ENCODE measurements around the gene TTC39A. TPM values are rescaled to one million over a fixed set of nuclear protein-coding genes. Genes with fewer than 3 reads are reported as not detected.

The TTC39A gene
- total RNA-seq, 3 donors from 2014 or later (not counting 1 experiment from before 2014, with no cell fraction given) = 0.38 TPM; not detected in 2

DNA sequence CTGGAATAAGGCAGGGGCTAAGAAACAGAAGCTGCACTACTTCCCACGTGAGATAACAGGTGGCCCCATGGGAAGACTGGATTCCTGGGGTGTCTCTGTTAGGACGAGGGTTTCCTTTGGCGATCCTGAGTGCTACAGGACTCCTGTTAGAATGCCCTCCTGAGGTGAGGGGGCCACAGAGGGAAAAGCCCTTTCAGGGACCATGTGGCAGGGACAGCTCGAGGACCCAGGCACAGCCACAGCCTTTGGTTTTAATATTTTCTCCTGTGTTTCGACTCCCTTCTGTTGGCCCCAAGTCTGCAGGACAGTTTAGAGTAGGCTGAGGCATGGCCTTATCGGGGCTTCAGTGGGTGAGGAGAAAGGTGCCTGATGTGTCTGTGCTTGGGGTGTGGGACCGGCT lies 12.6 kb downstream of the TTC39A start:
- H3K27me3 Mint-ChIP-seq (ENCODE audit: low read depth in 2 of 2) = no peaks in the 10 kb centered on the region
- no peaks in the 10 kb centered on the region for H3K9me3 Mint-ChIP-seq
- no peaks in the 10 kb centered on the region for H3K4me1 Mint-ChIP-seq
- Histone ChIP-seq H3K9me3 (ENCODE audit: control insufficient read depth, insufficient read depth, low read length) (no peaks in the 10 kb centered on the region), H3K4me3 (ENCODE audit: low read length) (no peak overlapping the region), H3K4me1 (ENCODE audit: control insufficient read depth, insufficient read depth, low read length) (no peaks in the 10 kb centered on the region), H3K27ac (ENCODE audit: low read length) (no peak overlapping the region), H3K27me3 (ENCODE audit: control insufficient read depth, insufficient read depth, low read length) (no peaks in the 10 kb centered on the region), H3K36me3 (ENCODE audit: control insufficient read depth, insufficient read depth, low read length) (no peaks in the 10 kb centered on the region)
- WGBS (ENCODE audit: insufficient coverage) = 93% methylated on average over 7 of the region's 7 CpGs
- no peak for DNase-seq
- intact Hi-C loops (cut with micrococcal nuclease) = no loop called here
- H3K27ac Mint-ChIP-seq = no peak overlapping the region
- no peak overlapping the region for H3K4me3 Mint-ChIP-seq
- no peak for ATAC-seq
- TF ChIP-seq, protein P1, sequence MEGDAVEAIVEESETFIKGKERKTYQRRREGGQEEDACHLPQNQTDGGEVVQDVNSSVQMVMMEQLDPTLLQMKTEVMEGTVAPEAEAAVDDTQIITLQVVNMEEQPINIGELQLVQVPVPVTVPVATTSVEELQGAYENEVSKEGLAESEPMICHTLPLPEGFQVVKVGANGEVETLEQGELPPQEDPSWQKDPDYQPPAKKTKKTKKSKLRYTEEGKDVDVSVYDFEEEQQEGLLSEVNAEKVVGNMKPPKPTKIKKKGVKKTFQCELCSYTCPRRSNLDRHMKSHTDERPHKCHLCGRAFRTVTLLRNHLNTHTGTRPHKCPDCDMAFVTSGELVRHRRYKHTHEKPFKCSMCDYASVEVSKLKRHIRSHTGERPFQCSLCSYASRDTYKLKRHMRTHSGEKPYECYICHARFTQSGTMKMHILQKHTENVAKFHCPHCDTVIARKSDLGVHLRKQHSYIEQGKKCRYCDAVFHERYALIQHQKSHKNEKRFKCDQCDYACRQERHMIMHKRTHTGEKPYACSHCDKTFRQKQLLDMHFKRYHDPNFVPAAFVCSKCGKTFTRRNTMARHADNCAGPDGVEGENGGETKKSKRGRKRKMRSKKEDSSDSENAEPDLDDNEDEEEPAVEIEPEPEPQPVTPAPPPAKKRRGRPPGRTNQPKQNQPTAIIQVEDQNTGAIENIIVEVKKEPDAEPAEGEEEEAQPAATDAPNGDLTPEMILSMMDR (IDR thresholded peaks at IDR 0.05) = no peak
- no peaks in the 10 kb centered on the region for H3K36me3 Mint-ChIP-seq

DNA sequence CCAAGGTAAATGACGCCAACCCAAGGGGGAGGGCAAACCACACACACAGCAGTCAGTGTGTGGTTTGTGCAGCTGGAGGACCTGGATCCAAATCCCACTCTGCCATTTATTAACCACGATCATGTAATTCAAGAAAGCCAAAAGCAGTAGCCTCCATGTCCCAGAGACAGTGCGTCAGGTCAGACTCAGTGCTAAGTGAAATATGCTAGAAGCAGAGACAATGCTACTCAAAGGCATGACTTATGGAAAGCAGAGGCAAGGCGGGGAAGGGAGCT lies 13.6 kb downstream of the TTC39A start:
- ATAC-seq = no peak
- no peaks in the 10 kb centered on the region for H3K4me1 Mint-ChIP-seq
- whole genome bisulfite sequencing (ENCODE audit: insufficient coverage) = 53% methylated on average over 4 of the region's 4 CpGs
- intact Hi-C loops (cut with micrococcal nuclease) = no loop called here
- no peaks in the 10 kb centered on the region for H3K36me3 Mint-ChIP-seq
- Histone ChIP-seq H3K4me3 (ENCODE audit: low read length) (no peak overlapping the region), H3K9me3 (ENCODE audit: control insufficient read depth, insufficient read depth, low read length) (no peaks in the 10 kb centered on the region), H3K27ac (ENCODE audit: low read length) (no peak overlapping the region), H3K27me3 (ENCODE audit: control insufficient read depth, insufficient read depth, low read length) (no peaks in the 10 kb centered on the region), H3K4me1 (ENCODE audit: control insufficient read depth, insufficient read depth, low read length) (no peaks in the 10 kb centered on the region), H3K36me3 (ENCODE audit: control insufficient read depth, insufficient read depth, low read length) (no peaks in the 10 kb centered on the region)
- DNase-seq = no peak
- TF ChIP-seq, protein P1 (IDR thresholded peaks at IDR 0.05) = no peak
- no peaks in the 10 kb centered on the region for H3K9me3 Mint-ChIP-seq
- no peak overlapping the region for H3K27ac Mint-ChIP-seq
- H3K4me3 Mint-ChIP-seq = no peak overlapping the region
- H3K27me3 Mint-ChIP-seq (ENCODE audit: low read depth in 2 of 2) = no peaks in the 10 kb centered on the region

DNA sequence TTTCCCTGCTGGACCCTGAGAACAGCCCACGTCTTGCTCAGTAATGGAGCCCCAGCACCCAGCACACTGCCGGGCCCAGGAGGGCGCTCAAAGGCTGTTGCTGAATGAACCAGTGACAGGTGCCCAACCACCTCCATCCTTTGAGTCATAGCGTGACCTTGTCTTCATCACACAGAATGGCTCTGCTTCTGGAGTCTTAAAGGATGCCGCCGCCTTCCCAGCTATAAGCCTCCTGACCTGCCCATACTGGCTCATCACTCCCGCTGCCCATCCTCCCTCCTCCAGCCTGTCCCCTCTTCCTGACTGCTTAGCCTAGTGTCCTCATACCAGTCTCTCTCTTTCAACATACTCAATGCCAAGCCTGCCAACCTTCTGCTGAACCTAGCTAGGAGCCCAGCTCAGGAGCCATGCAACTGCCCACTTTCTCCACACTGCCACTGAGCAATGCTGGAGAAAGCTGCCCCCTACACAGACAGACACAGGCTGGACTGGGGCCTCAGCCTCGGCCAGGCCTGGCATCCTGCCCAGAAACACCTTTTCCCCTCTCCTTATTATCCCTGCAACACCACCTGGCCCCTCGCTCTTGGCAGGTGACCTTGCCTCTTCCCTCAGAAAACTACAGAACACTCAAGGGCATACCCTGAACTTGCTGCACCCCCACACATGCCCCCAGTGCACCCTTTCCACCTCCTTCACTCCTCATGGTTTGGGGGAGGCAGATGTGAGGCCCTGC lies 14.1 kb downstream of the TTC39A start:
- H3K4me3 ChIP-seq (ENCODE audit: low read length) = no peak overlapping the region
- H3K27me3 ChIP-seq (ENCODE audit: control insufficient read depth, insufficient read depth, low read length) = no peaks in the 10 kb centered on the region
- TF ChIP-seq, protein P1 (IDR thresholded peaks at IDR 0.05) = no peak
- DNase-seq = no peak
- H3K27ac Mint-ChIP-seq = no peak overlapping the region
- no peak for ATAC-seq
- no peaks in the 10 kb centered on the region for H3K27me3 Mint-ChIP-seq (ENCODE audit: low read depth in 2 of 2)
- H3K27ac ChIP-seq (ENCODE audit: low read length) = no peak overlapping the region
- H3K9me3 ChIP-seq (ENCODE audit: control insufficient read depth, insufficient read depth, low read length) = no peaks in the 10 kb centered on the region
- H3K4me1 Mint-ChIP-seq = no peaks in the 10 kb centered on the region
- H3K4me3 Mint-ChIP-seq = no peak overlapping the region
- no peaks in the 10 kb centered on the region for H3K36me3 ChIP-seq (ENCODE audit: control insufficient read depth, insufficient read depth, low read length)
- intact Hi-C loops (cut with micrococcal nuclease) = no loop called here
- no peaks in the 10 kb centered on the region for H3K9me3 Mint-ChIP-seq
- no peaks in the 10 kb centered on the region for H3K36me3 Mint-ChIP-seq
- WGBS (ENCODE audit: insufficient coverage) = 86% methylated on average over 9 of the region's 9 CpGs
- H3K4me1 ChIP-seq (ENCODE audit: control insufficient read depth, insufficient read depth, low read length) = no peaks in the 10 kb centered on the region

DNA sequence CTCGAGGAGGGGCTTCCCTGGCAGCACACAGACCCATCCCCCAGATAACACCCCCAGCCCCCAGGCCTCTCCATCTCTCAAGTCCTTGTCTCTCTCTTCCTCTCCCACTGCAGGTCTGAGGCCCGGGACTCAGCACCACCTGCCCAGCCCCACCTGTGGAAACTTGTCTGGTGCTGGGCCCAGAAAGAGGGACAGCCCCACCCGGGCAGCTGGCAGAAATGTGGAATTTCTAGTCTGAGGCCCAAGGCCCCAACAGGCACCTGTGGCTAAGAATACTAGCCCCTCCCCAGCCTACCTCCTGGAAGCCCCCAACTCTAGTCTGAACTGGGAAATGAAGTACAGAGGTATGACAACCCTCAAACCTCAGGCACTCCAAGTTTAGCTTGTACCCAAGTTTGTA lies 15.4 kb downstream of the TTC39A start:
- intact Hi-C loops (cut with micrococcal nuclease) = no loop called here
- ATAC-seq (no peak), DNase-seq (no peak)
- Mint-ChIP-seq H3K9me3 (no peaks in the 10 kb centered on the region), H3K27me3 (ENCODE audit: low read depth in 2 of 2) (no peaks in the 10 kb centered on the region), H3K4me3 (no peak overlapping the region), H3K27ac (no peak overlapping the region), H3K4me1 (peaks cover 0 to 6% of the 10 kb centered on the region in 2 donors), H3K36me3 (no peaks in the 10 kb centered on the region)
- Histone ChIP-seq H3K9me3 (ENCODE audit: control insufficient read depth, insufficient read depth, low read length) (no peaks in the 10 kb centered on the region), H3K4me3 (ENCODE audit: low read length) (no peak overlapping the region), H3K36me3 (ENCODE audit: control insufficient read depth, insufficient read depth, low read length) (no peaks in the 10 kb centered on the region), H3K27ac (ENCODE audit: low read length) (no peak overlapping the region), H3K4me1 (ENCODE audit: control insufficient read depth, insufficient read depth, low read length) (no peaks in the 10 kb centered on the region), H3K27me3 (ENCODE audit: control insufficient read depth, insufficient read depth, low read length) (no peaks in the 10 kb centered on the region)
- WGBS (ENCODE audit: insufficient coverage) = 65% methylated on average over 3 of the region's 3 CpGs
- TF ChIP-seq, protein P1 (IDR thresholded peaks at IDR 0.05) = no peak
